Stimulated activated CD8-positive, alpha-beta memory T cell treated with anti-CD3 and anti-CD28 coated beads, Interleukin-4, amount 100 ng/mL, for 48 hours (primary cell): ENCODE data around the gene ZNF789.
"Not testable (repeated sequence)": the region's sequence is repeated elsewhere in the genome, so short reads cannot be mapped to it uniquely, and the experiment has no call there.

Experiments used
- DNase-seq: peaks from one replicate; pipeline ENCODE4 v3.0.0-alpha.2; 2020

ZNF789 gene

GRCh38 chr7:99459087-99459486 lies 13.6 kb upstream of the ZNF789 start:
- peak; percentile 64 for DNase-seq

- DNase-seq: no peak
These were observed 12.0 kb upstream of the ZNF789 start for GRCh38 chr7:99460651-99461050.

- DNase-seq: no peak
These were observed 11.5 kb upstream of the ZNF789 start for GRCh38 chr7:99461221-99461620.

GRCh38 chr7:99465421-99465768 lies 7.3 kb upstream of the ZNF789 start:
- no peak for DNase-seq

GRCh38 chr7:99468336-99468918 lies 4.3 kb upstream of the ZNF789 start:
- no peak for DNase-seq

- DNase-seq: no peak
These were observed 3.2 kb upstream of the ZNF789 start for GRCh38 chr7:99469381-99470065.

- no peak for DNase-seq
These were observed 566 bp downstream of the ZNF789 start for GRCh38 chr7:99473315-99473596.

GRCh38 chr7:99476107-99476506 lies 3.4 kb downstream of the ZNF789 start:
- no peak for DNase-seq

- DNase-seq: no peak
These were observed 6.1 kb downstream of the ZNF789 start for GRCh38 chr7:99478464-99479440.

- DNase-seq: no peak
These were observed 12.4 kb downstream of the ZNF789 start for GRCh38 chr7:99485094-99485493.

- no peak for DNase-seq
These were observed 16.5 kb downstream of the ZNF789 start for GRCh38 chr7:99489235-99489634.

GRCh38 chr7:99490878-99491277 lies 18.2 kb downstream of the ZNF789 start:
- DNase-seq: no peak

GRCh38 chr7:99493823-99494222 lies 21.1 kb downstream of the ZNF789 start:
- DNase-seq: no peak

- no peak for DNase-seq
These were observed 25.3 kb downstream of the ZNF789 start for GRCh38 chr7:99497766-99498545.

GRCh38 chr7:99498546-99498944 lies 25.9 kb downstream of the ZNF789 start:
- no peak for DNase-seq

- DNase-seq: no peak
These were observed 26.7 kb downstream of the ZNF789 start for GRCh38 chr7:99499371-99499720.

GRCh38 chr7:99499721-99500636 lies 27.3 kb downstream of the ZNF789 start, which contains the start of gene ZNF394:
TSS of gene ZNF394 (minus strand) at chr7:99500281. CDS start at chr7:99500093, 188 bp downstream.
- DNase-seq: peak; percentile 92

GRCh38 chr7:99500637-99501009 lies 27.9 kb downstream of the ZNF789 start:
- no peak for DNase-seq

- not testable (repeated sequence) for DNase-seq
These were observed 28.5 kb downstream of the ZNF789 start for GRCh38 chr7:99501236-99501635.

GRCh38 chr7:99504281-99504602 lies 31.6 kb downstream of the ZNF789 start:
- DNase-seq: no peak

GRCh38 chr7:99504603-99505323 lies 32.1 kb downstream of the ZNF789 start, which contains the start of gene ZKSCAN5:
TSS of gene ZKSCAN5 (plus strand) at chr7:99504662. CDS start at chr7:99506045, 1,383 bp downstream.
- DNase-seq: peak; percentile 98

GRCh38 chr7:99505324-99505662 lies 32.6 kb downstream of the ZNF789 start:
- no peak for DNase-seq
